LHCN-M2 (cell line): ENCODE measurements around the gene FRMD4B. TPM values are rescaled to one million over a fixed set of nuclear protein-coding genes. Genes with fewer than 3 reads are reported as not detected.
"Not testable (repeated sequence)": the region's sequence is repeated elsewhere in the genome, so short reads cannot be mapped to it uniquely, and the experiment has no call there.

Experiments
- DNase-seq: peaks from one replicate; pipeline ENCODE4 v3.0.0-alpha.2; 2012; ENCODE audit warnings: low read depth
- total RNA-seq: library from RNA; depleted of rRNA; stranded (reverse); fragments of >200 nt; gene quantifications from 2 replicates; pipeline ENCODE4 v1.2.3, GENCODE V29; 2014

FRMD4B gene
- total RNA-seq, 1 experiment from 2014 or later = 5.6 TPM

- DNase-seq = no peak
Measured at GRCh38 chr3:69283913-69284611, 101.8 kb downstream of the FRMD4B start.

- DNase-seq = no peak
Measured at GRCh38 chr3:69283496-69283895, 102.4 kb downstream of the FRMD4B start.

- no peak for DNase-seq
Measured at GRCh38 chr3:69282181-69282580, 103.7 kb downstream of the FRMD4B start.

- not testable (repeated sequence) for DNase-seq
Measured at GRCh38 chr3:69277403-69277802, 108.5 kb downstream of the FRMD4B start.

GRCh38 chr3:69276884-69277283 lies 109.0 kb downstream of the FRMD4B start:
- no peak for DNase-seq

GRCh38 chr3:69276191-69276590 lies 109.7 kb downstream of the FRMD4B start:
- not testable (repeated sequence) for DNase-seq

GRCh38 chr3:69273896-69274295 lies 112.0 kb downstream of the FRMD4B start:
- no peak for DNase-seq

- DNase-seq = no peak
Measured at GRCh38 chr3:69272556-69272955, 113.3 kb downstream of the FRMD4B start.

GRCh38 chr3:69271098-69271497 lies 114.8 kb downstream of the FRMD4B start:
- no peak for DNase-seq

GRCh38 chr3:69266585-69266984 lies 119.3 kb downstream of the FRMD4B start:
- no peak for DNase-seq

GRCh38 chr3:69266071-69266470 lies 119.8 kb downstream of the FRMD4B start:
- DNase-seq = not testable (repeated sequence)

- DNase-seq = not testable (repeated sequence)
Measured at GRCh38 chr3:69260843-69261405, 125.0 kb downstream of the FRMD4B start.

GRCh38 chr3:69260216-69260787 lies 125.6 kb downstream of the FRMD4B start:
- DNase-seq = no peak

GRCh38 chr3:69259125-69259524 lies 126.8 kb downstream of the FRMD4B start:
- DNase-seq = no peak

GRCh38 chr3:69255928-69256327 lies 130.0 kb downstream of the FRMD4B start:
- no peak for DNase-seq

- DNase-seq = no peak
Measured at GRCh38 chr3:69254351-69254750, 131.5 kb downstream of the FRMD4B start.

- DNase-seq = no peak
Measured at GRCh38 chr3:69252631-69253030, 133.3 kb downstream of the FRMD4B start.

GRCh38 chr3:69252141-69252540 lies 133.7 kb downstream of the FRMD4B start:
- DNase-seq = no peak

- DNase-seq = no peak
Measured at GRCh38 chr3:69251078-69251805, 134.6 kb downstream of the FRMD4B start.

GRCh38 chr3:69250014-69250413 lies 135.9 kb downstream of the FRMD4B start:
- DNase-seq = no peak

GRCh38 chr3:69249001-69249400 lies 136.9 kb downstream of the FRMD4B start:
- DNase-seq = no peak

GRCh38 chr3:69248436-69248835 lies 137.5 kb downstream of the FRMD4B start:
- no peak for DNase-seq
